IPS DF 19.7 (cell line): Measurements from ENCODE around the gene LPCAT3.

Experiments used
- DNase-seq: peaks from one replicate; pipeline ENCODE4 v3.0.0-alpha.2; 2013; ENCODE audit warnings: low read depth, low spot score

LPCAT3 gene

DNA sequence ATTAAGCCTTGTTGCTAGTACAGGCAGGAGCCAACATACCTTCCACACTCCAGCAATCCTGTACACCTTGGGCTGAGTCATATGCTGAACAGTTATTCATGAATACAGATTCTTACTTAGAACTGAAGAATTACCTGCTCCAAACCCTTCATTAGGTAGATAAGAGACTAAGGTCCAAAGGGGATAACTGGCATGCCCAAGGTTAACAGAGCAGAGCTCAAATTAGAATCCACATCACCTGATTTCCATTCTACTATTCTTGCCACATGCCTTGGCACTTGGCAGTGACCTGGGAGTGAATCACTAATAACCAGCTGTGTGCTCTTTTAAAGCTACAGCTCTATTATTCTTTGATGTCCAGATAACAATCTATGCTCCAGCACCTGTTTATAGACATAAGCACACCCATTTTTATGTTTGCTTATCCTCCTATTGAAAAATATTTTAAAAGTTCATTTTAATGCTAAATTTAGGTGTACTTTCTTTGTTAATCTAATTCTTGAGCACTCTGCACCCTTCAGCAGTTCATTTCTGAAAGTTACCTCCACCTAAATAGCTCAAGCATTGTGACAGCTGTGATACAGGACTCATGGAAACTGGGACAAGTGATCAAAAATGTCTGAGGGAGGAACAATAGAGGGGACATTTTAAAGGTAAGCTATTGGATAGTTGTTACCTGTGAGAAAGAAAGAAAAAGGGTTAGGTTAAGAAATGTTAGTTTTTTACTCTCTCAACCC lies 19.4 kb downstream of the LPCAT3 start:
- no peak for DNase-seq

DNA sequence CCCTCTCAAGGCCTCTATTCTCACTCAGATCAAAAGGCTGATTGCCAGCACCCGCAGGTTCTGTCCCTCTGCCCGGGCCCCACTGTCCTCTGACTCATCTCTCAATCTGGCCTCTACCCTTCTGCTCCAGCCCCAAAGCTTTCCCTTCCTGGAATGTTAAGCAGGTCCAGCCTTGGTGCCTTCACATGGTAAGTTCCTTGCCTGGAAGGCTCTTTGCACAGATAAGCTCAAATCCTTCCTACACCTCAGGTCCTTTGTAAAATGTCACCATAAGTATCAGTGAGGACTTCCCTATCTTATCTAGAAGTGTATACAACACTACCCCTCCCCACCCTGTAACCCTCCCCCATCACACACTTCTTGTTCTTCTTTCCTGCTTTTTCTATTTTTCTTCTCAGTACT lies 22.2 kb downstream of the LPCAT3 start:
- DNase-seq = no peak

DNA sequence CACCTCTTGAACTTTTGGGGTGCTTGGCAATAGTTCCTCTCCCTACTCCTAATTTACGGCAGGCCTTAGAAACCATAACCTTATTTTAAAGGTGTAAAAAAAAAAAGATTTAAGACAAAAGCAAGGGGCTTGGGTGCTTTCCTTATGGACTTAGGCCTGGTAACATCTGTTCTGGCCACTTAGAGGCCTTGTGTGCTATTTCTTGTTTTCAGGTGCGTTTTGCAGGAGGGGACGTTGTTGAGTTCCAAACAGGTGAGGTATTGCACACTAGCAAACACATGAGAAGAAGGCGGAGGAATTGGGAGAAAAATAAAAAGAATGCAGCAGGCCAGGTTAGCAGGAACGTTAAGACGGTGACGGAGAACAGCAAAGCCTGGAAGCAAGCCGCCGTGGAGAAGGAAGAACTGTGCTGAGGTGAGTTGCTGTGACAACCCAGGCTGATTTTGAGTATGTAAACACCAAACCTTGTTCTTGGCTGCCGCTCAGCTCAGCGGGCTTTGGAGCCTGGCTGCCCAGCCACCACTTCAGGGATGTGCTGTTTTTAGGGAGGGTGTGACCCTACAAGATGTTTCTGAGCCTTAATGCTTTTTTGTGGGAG lies 30.2 kb downstream of the LPCAT3 start:
- no peak for DNase-seq

DNA sequence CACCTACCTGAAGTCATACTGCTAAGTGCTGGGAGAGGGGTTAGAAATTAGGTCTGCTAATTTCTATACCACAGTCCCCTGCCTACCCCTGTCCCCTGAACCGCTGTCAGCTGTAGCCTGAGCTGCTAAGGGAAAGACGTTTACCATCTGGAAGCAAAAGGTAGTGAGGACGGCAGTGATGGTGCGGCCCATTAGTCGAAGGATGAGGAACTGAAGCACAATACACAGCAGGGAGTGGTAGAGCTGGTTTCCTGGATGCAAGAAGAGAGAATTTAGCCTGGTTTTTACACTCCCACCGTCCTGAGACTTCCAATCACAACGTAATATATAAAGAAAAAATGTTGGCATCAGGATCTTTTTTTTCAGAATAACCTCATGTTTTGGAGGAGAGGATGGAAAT lies 35.7 kb downstream of the LPCAT3 start:
- DNase-seq = no peak

DNA sequence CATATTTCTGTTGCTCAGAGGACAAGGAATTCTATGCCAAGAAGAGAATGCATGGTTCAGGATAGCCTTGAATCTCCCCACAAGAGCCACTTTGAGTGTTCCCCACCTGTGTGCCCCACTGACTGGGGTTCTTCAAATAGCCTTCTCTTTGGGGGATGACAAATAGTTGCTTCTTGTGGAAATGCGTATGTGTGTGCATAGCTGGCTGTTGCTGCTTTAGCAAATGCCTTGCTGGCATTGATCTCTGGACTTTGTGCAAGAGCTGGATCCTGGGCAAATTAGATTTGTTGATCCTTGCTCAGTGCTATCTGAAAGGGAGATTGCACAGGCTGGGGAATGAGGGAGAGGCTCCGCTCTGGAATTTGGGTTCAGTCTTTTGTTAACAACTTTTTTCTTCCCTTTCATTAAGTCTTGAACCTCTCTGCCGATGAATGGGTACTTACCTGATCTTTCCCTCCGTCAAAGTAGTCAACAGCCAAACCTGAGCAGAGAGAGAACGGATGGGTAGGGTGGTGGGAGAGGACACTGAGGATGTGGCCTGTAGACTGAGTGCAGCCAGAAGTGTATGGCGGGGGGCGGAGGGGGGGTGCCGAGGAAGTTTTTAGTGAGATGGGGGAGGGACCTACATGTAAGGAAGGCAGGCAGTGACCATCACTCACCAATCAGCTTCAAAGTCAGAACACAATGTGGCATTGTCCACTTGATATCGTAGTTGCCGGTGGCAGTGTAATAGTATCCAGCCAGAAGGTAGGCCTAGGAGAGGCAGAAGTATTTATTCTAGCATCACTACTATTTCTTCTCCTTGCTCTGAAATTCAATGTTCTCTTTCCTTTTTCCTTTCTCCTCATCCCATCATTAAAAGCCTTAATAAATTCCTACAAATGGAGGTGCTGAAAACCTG lies 36.9 kb downstream of the LPCAT3 start:
- no peak for DNase-seq

DNA sequence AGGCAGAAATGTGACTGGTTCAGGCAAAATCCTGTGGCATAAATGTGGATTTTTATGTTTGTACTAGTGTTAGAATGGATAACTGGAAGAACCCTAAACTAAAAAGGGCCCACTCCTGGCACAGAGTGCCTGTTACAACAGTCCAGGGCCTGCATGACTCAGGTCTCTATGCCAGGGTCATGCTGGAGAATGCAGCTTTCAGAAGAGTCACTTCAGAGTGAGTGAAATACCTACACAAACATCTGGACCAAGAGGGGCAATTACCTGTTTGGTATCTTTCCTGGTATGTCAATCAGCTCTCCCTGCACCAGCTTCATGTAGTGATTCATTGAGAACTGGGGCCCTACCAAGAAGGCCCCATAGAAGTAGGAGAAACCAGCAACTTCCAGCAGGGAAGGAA lies 37.5 kb downstream of the LPCAT3 start:
- no peak for DNase-seq

DNA sequence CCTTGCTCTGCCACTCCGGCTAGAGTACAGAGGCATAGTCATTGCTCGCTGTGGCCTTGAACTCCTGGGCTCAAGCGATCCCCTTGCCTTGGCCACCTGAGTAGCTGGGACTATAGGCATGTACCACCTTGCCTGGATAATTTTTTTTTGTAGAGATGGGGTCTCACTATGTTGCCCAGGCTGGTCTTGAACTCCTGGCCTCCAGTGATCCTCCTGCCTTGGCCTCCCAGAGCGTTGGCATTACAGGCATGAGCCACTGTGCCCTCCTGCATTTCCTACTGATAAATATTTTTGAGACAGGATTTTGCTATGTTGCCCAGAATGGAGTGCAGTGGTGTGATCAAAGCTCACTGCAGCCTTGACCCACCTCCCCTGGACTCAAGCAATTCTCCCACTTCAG lies 38.2 kb downstream of the LPCAT3 start:
- no peak for DNase-seq

DNA sequence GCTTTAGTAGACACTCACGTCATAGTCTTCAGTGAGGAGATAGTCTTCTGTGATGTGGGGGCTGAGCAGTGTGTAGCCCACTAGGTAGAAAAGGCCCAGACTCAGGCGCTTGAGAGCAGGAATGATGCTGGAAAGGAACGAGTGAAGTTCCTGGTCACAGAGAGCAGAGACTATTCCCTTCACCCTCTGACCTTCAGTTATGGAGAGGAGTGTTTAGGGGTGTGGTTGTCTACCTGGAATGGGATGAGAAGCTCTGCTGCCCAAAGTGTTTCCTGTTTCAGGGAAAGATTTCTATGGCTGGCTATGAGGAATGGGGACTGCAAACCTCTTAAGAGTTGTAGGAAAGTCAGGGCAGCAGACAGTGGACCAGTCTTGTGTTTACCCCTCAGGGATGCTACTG lies 38.8 kb downstream of the LPCAT3 start:
- no peak for DNase-seq

DNA sequence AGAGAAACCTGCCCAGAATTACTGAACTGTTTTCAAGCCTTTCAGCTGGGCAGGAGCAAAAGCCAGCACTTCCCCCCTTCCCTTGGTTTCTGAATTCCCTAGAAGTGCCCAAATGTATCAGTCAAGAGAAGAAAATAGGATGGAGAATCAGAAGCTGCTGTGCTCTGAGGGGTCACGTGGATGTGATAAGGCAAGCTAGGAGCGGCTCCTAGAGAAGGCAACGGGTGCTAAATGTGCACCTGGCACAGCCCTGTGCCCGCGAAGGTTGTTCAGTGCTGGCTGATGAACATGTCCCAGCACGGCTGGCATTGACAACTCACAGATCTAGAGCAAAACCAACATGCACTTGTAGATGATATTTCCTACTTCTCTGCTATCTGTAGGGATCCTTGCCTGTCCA lies 39.3 kb downstream of the LPCAT3 start:
- no peak for DNase-seq

DNA sequence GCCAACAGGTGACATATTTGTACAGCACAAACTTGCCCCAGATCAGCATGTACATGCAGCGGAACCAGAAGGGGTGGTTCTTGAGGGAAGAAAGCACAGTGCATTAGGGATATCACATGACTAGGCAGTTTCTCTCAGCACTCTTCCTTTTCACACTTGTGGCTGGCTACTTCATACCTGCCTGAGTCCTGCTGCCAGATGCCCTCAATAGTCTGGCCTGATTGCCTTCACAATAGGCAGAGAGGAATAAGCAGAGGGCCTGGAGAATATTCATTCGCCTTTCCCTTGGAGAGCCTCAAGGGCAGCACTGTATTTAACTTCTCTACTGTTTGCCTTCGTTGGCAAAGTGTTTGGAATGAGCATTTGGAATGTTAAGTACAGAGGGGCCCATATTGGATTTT lies 39.7 kb downstream of the LPCAT3 start:
- DNase-seq = no peak

DNA sequence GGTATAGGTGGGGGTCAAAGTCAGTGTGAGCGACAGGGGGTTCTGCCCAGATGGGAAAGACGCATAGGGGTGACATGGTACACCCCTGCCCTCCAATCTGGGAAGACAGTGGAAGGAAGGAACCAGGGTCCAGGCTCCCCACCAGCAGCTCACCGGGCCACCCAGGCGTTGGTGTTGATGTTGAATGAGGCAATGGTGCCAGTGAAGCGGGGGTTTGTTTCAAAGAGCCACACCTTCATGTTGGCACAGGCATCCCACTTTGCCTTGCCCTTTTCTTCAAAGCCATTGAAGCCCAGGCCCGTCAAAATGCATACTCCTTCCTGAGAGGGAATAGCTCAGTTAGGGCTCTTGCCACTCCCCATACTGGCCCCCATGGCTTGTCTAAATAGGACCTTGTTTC lies 40.1 kb downstream of the LPCAT3 start:
- no peak for DNase-seq

DNA sequence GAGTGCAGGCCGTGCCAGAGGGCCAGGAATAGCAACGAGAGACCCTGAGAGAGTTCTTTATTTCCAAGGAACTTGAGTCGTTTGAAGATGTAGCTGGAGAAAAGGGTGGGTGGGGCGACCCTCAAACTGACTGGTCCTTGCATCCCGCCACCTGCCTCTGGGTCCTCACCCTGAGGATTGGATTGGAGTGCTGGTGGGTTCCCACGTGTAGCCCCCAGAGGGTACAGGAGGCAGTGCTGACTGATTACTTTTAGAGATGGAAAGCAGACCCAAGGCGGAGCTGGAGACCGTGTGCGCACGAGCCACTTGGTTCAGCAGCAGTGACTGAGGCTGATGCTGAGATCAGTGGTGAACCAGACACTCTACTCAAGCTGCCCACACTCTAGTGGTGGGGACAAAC lies 40.6 kb downstream of the LPCAT3 start:
- DNase-seq = no peak

DNA sequence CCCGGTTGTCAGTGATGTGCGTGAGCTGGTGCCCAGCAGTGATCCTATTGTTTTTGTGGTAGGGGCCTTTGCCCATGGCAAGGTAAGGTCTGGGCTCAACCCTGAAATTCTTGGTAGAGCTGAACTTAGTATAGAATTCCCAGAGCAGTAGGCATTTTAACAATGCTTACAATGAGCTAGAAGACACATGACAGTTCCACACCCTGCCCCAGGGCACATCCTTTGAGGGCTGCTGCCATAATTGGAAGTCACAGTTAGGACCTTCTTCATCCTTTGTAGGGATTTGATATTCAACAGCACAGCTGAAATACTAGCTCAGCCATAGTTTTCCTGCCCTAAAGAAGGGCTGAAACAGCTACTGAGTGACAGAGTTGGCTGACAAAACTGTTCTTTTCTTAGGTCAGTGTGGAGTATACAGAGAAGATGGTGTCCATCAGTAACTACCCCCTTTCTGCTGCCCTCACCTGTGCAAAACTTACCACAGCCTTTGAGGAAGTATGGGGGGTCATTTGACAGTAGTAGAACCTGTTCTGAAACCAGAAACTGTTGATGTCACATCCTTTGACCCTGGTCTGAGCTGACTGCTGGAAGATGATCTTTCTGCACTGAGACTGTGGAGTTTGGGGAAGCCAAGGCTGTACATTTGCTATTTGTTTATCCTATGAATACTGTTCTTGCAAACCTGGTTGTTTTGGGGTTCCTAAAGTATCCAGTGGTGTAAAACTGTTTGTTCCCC lies 42.8 kb downstream of the LPCAT3 start:
- DNase-seq = no peak

DNA sequence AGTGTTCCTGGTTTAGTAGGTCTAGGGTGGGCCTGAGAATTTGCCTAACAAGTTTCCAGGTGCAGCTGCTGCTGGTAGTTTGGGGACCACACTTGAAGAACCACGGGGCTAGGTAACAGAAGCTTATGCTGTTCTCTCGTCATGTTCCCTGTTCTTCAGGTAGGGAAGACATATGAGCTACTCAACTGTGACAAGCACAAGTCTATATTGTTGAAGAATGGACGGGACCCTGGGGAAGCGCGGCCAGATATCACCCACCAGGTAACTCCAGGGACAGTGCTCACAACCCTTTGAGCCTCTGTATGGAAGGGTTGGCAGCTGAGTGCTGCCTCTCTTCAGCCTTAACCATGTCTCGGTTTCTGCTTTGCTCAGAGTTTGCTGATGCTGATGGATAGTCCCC lies 44.1 kb downstream of the LPCAT3 start:
- DNase-seq = no peak

DNA sequence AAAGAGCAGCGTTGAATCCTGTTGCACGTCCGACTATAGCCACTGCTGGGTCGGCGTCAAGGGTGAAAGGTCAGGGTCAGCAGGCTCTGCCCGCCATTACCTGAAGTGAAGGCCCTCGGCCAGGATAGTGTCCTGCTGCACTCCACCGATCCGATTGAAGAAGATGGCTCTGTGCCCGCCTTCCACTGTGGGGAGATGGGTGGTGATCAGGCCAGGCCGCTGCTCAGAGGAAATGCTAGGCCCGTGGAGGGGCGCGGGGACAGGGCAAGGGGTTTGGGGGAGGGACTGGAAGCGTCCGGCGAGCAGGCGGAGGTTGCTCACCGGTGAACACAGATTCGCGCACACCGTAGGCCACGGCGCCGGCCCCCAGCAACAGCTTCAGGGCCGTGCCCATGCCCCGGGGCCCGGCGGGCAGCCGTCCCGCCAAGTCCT lies 48.2 kb downstream of the LPCAT3 start:
- DNase-seq = no peak

DNA sequence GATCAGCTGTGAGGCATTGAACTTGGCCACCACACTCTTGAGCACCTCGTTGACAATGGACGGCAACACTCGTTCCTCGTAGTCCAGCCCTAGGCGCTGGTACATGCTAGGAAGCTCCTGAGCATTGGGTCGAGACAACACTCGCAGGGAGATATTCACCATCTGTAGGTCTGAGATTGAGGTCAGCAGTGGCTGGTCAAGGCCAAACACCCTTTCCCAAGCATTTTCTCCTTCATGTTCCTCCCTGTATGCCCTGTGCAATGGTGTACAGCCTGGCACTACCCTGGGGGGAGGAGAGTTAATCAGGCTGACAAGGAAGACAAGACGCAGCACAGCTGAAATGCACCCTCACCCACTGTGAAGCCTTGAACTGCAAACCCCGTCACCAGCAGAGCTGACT lies 49.9 kb downstream of the LPCAT3 start:
- DNase-seq = no peak

DNA sequence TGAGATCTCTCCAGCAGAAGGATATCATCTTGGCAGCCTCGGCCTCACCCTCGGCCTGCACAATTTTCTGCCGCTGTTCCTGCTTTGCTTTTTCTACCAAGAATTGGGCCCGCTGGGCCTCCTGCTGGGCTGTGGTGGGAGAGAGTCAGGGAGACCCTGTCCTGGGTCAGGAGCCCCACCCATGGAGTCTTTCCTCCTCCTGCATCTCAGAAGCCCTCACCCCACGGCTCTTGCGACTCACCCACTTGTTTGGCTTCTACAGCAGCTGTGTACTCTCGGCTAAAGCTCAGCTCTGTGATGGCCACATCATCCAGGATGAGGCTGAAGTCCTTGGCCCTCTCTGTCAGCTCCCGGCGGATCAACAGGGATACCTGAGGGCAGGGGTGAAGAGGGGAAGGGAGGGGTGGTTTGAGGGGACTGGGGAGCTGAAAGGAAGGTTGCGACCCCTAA lies 50.6 kb downstream of the LPCAT3 start:
- DNase-seq = no peak

DNA sequence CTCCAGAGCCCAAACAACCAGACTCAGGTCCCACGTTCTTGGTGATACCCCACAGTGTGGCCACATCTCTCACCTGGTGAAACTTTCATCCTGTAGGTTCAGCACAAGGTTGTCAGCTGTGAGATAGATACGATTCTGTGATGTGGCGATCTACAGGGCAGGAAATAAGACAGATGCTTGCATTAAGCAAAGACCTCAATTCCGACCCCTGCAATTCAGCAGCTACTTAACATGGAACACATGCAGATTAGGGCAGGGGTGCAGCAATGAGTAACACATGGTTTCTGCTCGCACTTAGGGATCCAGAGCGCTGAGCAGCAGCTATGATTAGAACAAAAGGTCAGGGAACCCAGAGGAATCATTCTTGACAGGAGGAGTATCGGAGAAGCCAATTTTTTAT lies 51.9 kb downstream of the LPCAT3 start:
- DNase-seq = no peak

DNA sequence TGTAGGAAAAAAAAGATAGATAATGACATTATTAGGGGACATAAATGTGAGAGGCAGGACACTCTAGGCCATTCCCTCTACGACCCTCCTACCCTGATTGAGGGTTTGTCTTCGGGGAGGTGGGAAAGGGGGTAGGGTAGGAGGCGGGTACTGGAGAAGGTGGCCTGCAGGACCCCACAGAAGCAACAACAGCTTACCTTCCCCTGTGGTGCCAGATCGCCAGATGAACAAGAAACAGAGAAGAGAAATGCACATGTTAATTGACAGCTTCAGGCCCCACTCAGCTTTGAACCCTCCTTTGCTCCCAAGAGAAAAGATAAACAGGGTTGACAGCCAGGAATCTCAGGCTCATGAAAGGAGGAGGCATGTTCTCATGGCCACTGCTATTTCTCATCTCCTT lies 52.6 kb downstream of the LPCAT3 start:
- no peak for DNase-seq

DNA sequence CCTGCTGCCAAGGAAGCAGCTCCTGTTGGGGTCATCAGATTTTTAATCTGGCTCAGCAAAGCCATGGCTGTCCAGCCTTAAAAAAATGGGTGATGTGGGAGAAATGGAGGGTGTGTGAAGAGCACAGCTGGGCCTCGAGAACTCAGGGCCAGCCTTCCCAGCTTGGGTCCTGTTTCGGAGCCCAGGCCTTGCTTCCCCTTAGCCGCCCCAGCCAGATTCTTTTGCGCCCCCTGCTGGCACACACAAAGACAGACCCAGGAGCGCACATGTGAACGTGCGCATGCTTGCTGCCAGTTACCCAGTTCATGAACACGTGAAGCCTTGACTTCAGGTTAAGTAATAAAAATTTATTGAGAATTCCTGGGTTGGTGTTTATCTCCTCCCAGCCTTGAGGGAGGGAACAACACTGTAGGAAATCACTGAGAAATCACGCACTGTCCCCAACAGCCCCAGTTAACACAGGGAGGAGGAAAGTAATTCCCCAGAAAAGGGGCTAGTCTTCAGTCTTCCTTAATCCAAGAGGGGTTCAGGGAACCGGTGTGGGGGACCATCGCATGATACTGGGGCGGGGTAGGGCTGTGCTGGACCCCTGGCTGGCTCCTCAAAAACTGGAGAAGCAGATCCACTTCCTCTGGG lies 53.1 kb downstream of the LPCAT3 start:
- DNase-seq = no peak

DNA sequence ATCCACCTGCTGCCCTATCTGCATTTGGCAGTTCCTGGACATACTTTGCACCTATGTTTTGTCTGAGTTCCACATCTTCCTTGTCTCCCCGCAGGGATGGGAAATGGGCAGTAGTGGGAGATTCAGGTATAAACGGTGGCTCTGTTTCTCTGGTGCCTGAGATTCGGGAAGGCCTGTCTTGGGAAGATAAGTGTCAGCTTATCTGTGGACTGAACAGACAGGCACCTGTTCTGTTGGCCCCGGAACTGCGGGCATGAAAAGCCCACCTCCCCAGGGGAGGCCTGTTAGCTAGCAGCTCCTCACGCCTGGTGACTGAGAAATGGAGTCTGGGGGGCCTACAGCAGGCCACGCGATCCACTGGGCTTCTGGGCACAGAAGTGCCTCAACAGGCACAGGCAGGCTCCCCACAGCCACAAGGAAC lies 53.7 kb downstream of the LPCAT3 start:
- DNase-seq = no peak
